ENCODE data around the gene MUC4.
"Not testable (repeated sequence)": the region's sequence is repeated elsewhere in the genome, so short reads cannot be mapped to it uniquely, and the experiment has no call there.

The MUC4 gene

GRCh38 chr3:195754141-195754540, 57.6 kb downstream of the MUC4 start:
- H3K27me3 Mint-ChIP-seq, result peaks cover 16 to 19% of the 10 kb centered on the region in 2 donors
- ATAC-seq (replicated peaks), result no peak
- peaks cover 15 to 17% of the 10 kb centered on the region in 2 donors for H3K4me1 Mint-ChIP-seq (ENCODE audit: low read depth in 2 of 2)
- H3K27ac Mint-ChIP-seq, result peak overlapping the region in 1 of 2 donors; percentile 73
- no peak for DNase-seq
- peaks cover 9% of the 10 kb centered on the region for H3K36me3 Mint-ChIP-seq (ENCODE audit: insufficient read depth)
- H3K9me3 Mint-ChIP-seq, result no peaks in the 10 kb centered on the region
- H3K4me3 Mint-ChIP-seq, result no peak overlapping the region

- no peaks in the 10 kb centered on the region for H3K9me3 Mint-ChIP-seq
- no peak overlapping the region for H3K4me3 Mint-ChIP-seq
- peaks cover 19 to 21% of the 10 kb centered on the region in 2 donors for H3K4me1 Mint-ChIP-seq (ENCODE audit: low read depth in 2 of 2)
- peak overlapping the region in 1 of 2 donors; percentile 73 for H3K27ac Mint-ChIP-seq
- DNase-seq (no peak), ATAC-seq (replicated peaks) (no peak)
- peaks cover 14 to 15% of the 10 kb centered on the region in 2 donors for H3K27me3 Mint-ChIP-seq
- peaks cover 9% of the 10 kb centered on the region for H3K36me3 Mint-ChIP-seq (ENCODE audit: insufficient read depth)
Measured at GRCh38 chr3:195753581-195753980, 58.1 kb downstream of the MUC4 start.

DNA sequence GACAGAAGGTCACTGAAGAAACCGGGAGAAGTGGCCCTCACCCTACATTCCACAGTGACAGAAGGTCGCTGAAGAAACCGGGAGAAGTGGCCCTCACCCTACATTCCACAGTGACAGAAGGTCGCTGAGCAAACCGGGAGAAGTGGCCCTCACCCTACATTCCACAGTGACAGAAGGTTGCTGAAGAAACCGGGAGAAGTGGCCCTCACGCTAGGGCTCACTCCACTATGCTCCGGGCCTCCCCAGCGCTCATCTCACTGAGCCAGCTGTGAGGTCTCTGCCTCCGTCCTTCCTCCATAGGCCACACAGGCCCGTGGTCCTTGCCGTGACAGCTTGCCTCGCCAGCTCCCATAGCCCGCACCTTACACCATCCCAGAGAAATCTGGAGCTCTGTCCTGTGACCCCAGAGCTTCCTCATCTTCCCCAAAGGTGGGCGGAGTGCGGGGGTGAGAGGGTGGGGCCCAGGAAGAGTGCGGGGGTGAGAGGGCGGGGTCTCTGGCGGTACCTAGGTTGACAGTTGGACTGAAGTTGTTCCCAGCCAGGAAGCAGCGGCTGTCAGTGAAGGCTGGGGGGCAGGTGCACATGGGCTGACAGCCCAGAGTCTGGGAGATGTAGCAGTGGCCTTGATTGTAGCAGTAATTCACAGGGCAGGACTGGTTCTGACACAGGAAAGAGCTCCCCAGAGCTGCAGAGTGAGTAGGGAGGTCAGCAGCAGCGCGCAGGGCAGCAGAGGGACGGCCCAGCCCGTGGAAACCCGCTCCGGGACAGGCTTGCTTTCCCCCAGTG, 59.0 kb downstream of the MUC4 start:
- H3K4me3 Mint-ChIP-seq, result no peak overlapping the region
- peaks cover 9% of the 10 kb centered on the region for H3K36me3 Mint-ChIP-seq (ENCODE audit: insufficient read depth)
- H3K27ac Mint-ChIP-seq, result no peak overlapping the region
- peaks cover 9 to 10% of the 10 kb centered on the region in 2 donors for H3K27me3 Mint-ChIP-seq
- H3K9me3 Mint-ChIP-seq, result no peaks in the 10 kb centered on the region
- DNase-seq, result no peak
- ATAC-seq (replicated peaks), result no peak
- H3K4me1 Mint-ChIP-seq (ENCODE audit: low read depth in 2 of 2), result peaks cover 22% of the 10 kb centered on the region in 2 donors

- ATAC-seq (replicated peaks), result no peak
- Mint-ChIP-seq H3K27ac (no peak overlapping the region), H3K4me3 (no peak overlapping the region), H3K9me3 (no peaks in the 10 kb centered on the region), H3K4me1 (ENCODE audit: low read depth in 2 of 2) (peaks cover 20 to 23% of the 10 kb centered on the region in 2 donors), H3K27me3 (peaks cover 3 to 5% of the 10 kb centered on the region in 2 donors), H3K36me3 (ENCODE audit: insufficient read depth) (peaks cover 9% of the 10 kb centered on the region)
- DNase-seq, result no peak
Measured at GRCh38 chr3:195752066-195752465, 59.7 kb downstream of the MUC4 start.

DNA sequence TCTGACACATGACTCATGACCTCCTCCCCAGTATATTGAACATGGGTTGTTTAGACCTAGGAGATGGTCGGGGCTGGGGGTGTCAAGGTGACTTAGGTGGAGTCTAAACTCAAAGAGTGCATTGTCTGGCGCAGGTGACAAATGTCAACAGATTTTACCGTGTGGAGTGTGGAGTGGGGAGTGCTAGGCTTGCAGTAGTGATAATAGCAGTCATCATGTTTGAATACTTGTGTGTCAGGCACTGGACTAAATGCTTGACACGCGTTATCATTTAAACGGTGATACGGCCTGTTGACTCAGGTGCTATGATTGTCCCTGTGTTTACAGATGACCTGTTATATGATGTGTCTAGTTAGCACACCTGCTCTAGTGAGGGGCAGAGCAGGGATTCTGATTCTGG, 60.2 kb downstream of the MUC4 start:
- ATAC-seq (replicated peaks) (no peak), DNase-seq (no peak)
- Mint-ChIP-seq H3K9me3 (no peaks in the 10 kb centered on the region), H3K36me3 (ENCODE audit: insufficient read depth) (peaks cover 8% of the 10 kb centered on the region), H3K27ac (no peak overlapping the region), H3K4me1 (ENCODE audit: low read depth in 2 of 2) (peaks cover 20% of the 10 kb centered on the region in 2 donors), H3K4me3 (no peak overlapping the region), H3K27me3 (peaks cover 0 to under 1% of the 10 kb centered on the region in 2 donors)

DNA sequence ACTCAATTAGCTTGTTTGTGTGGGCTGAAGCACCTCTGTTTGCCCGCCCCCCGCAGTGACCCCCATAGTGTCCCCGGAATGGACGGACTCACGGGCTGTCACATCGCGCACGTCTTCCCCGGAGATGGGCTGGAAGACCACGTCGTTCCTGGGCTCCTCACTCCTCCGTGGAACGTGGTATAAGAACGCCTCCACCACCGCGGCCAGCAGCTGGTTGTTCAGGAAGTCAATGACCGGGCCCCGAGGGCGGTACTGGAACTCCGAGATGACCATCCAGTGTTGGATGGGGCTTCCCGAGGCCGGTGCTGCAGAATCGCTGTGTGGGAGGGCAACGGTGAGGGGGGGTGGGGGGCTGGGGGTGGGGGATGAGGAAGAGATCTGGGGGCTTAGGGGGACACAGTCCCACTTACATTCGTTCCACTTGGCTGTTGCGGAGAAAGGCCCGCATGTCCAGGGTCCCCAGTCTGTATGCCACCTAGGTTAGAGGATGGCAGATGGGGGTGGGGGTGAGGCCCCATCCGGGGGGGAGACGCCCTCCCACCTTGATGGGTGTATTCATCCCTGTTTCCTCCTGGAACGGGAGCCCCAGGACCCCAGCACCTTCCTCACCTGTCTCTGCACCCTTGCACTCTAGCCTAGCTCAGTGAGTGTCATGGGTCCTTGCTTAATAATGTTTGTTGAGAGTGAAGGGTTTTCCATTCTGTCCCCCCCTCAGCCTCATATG, 60.8 kb downstream of the MUC4 start:
- Mint-ChIP-seq H3K36me3 (ENCODE audit: insufficient read depth) (peaks cover 5% of the 10 kb centered on the region), H3K9me3 (no peaks in the 10 kb centered on the region), H3K27me3 (peaks cover 4 to 6% of the 10 kb centered on the region in 2 donors), H3K4me1 (ENCODE audit: low read depth in 2 of 2) (peaks cover 16 to 18% of the 10 kb centered on the region in 2 donors), H3K4me3 (no peak overlapping the region), H3K27ac (no peak overlapping the region)
- DNase-seq (no peak), ATAC-seq (replicated peaks) (no peak)

GRCh38 chr3:195749101-195749500, 62.6 kb downstream of the MUC4 start:
- not testable (repeated sequence) for ATAC-seq (replicated peaks); H3K4me3 Mint-ChIP-seq; H3K27me3 Mint-ChIP-seq; H3K27ac Mint-ChIP-seq; H3K9me3 Mint-ChIP-seq; DNase-seq; H3K36me3 Mint-ChIP-seq (ENCODE audit: insufficient read depth)
- H3K4me1 Mint-ChIP-seq (ENCODE audit: low read depth in 2 of 2), result peaks cover 12 to 13% of the 10 kb centered on the region in 2 donors

- DNase-seq (no peak), ATAC-seq (replicated peaks) (no peak)
- H3K4me1 Mint-ChIP-seq (ENCODE audit: low read depth in 2 of 2), result peaks cover 12 to 13% of the 10 kb centered on the region in 2 donors
- peaks cover 2% of the 10 kb centered on the region for H3K36me3 Mint-ChIP-seq (ENCODE audit: insufficient read depth)
- H3K4me3 Mint-ChIP-seq, result peak overlapping the region; percentile 36 to 46
- peaks cover 9 to 10% of the 10 kb centered on the region in 2 donors for H3K27me3 Mint-ChIP-seq
- no peak overlapping the region for H3K27ac Mint-ChIP-seq
- H3K9me3 Mint-ChIP-seq, result no peaks in the 10 kb centered on the region
Measured at GRCh38 chr3:195748661-195749060, 63.1 kb downstream of the MUC4 start.

- Mint-ChIP-seq H3K4me3 (peak overlapping the region; percentile 34 to 37), H3K36me3 (ENCODE audit: insufficient read depth) (no peaks in the 10 kb centered on the region)
Measured at GRCh38 chr3:195746751-195747150, 65.0 kb downstream of the MUC4 start.

GRCh38 chr3:195746346-195746745, 65.4 kb downstream of the MUC4 start:
- Mint-ChIP-seq H3K27ac (peak overlapping the region in 1 of 2 donors; percentile 14), H3K9me3 (no peaks in the 10 kb centered on the region), H3K27me3 (peaks cover 9 to 10% of the 10 kb centered on the region in 2 donors), H3K36me3 (ENCODE audit: insufficient read depth) (no peaks in the 10 kb centered on the region), H3K4me3 (no peak overlapping the region), H3K4me1 (ENCODE audit: low read depth in 2 of 2) (peaks cover 11 to 12% of the 10 kb centered on the region in 2 donors)
- DNase-seq (no peak), ATAC-seq (replicated peaks) (no peak)

More at GRCh38 chr3:195746751-195747150, 65.0 kb downstream of the MUC4 start:
- ATAC-seq (replicated peaks), result no peak
- Mint-ChIP-seq H3K27ac (peak overlapping the region in 1 of 2 donors; percentile 35), H3K4me1 (ENCODE audit: low read depth in 2 of 2) (peaks cover 11 to 12% of the 10 kb centered on the region in 2 donors), H3K27me3 (peaks cover 9 to 10% of the 10 kb centered on the region in 2 donors), H3K9me3 (no peaks in the 10 kb centered on the region)
- no peak for DNase-seq

DNA sequence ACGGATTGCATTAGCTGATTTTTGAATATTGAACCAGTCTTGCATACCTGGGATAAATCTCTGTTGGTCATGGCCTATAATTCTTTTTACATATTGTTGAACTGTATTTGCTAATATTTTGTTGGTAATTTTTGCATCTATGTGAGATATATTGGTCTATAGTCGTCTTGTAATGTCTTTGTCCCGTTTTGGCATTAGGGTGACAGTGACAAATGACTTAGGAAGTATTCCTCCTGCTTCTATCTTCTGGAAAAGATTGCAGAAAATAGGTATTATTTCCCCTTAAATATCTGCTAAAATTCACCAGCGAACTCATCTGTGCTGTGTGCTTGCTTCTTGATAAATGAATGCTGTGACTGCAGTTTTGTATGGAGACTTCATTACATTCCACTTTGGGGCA, 67.3 kb downstream of the MUC4 start:
- Mint-ChIP-seq H3K27ac (no peak overlapping the region), H3K27me3 (peaks cover 9 to 10% of the 10 kb centered on the region in 2 donors), H3K9me3 (no peaks in the 10 kb centered on the region), H3K4me3 (no peak overlapping the region), H3K4me1 (ENCODE audit: low read depth in 2 of 2) (peaks cover 11 to 12% of the 10 kb centered on the region in 2 donors), H3K36me3 (ENCODE audit: insufficient read depth) (no peaks in the 10 kb centered on the region)
- DNase-seq (no peak), ATAC-seq (replicated peaks) (no peak)

DNA sequence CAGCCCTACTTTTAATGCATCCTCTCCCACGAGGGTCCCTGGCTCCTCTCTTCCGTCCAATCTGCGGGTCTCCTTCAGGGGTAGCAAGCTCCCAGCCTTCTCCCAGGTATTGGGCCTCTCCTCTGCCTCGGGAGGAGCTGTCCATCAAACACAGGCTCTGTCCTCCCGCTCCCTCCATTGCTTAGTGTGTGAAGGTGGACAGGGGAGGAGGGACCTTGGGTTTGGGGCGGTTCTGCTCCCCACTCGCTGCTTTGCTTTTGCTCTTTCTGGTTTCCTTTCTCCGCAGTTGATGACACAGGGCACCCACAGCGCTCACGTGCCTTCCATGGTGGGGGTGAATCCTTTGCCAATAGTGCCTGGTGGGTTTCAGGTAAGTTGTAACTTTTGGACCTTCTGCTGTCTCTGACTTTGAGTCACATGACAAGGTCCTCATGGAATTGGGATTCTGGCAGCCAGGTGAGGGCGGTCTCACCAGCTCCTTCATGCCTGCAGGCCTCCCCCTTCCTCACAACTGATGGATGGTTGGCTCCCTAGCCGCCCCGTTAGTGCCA, 72.1 kb downstream of the MUC4 start:
- Mint-ChIP-seq H3K4me3 (no peak overlapping the region), H3K36me3 (ENCODE audit: insufficient read depth) (no peaks in the 10 kb centered on the region), H3K27me3 (no peaks in the 10 kb centered on the region), H3K4me1 (ENCODE audit: low read depth in 2 of 2) (no peaks in the 10 kb centered on the region), H3K9me3 (no peaks in the 10 kb centered on the region), H3K27ac (peak overlapping the region in 1 of 2 donors; percentile 63)
- DNase-seq (no peak), ATAC-seq (replicated peaks) (no peak)

- Mint-ChIP-seq H3K36me3 (ENCODE audit: insufficient read depth) (no peaks in the 10 kb centered on the region), H3K27me3 (no peaks in the 10 kb centered on the region), H3K9me3 (no peaks in the 10 kb centered on the region), H3K4me3 (no peak overlapping the region), H3K4me1 (ENCODE audit: low read depth in 2 of 2) (no peaks in the 10 kb centered on the region), H3K27ac (no peak overlapping the region)
- ATAC-seq (replicated peaks), result no peak
- no peak for DNase-seq
Measured at GRCh38 chr3:195738274-195739044, 73.3 kb downstream of the MUC4 start.
